KBM-7 (cell line): ENCODE results near the gene SPEN.

ENCODE experiments used
- DNase-seq: peaks from one replicate; pipeline ENCODE4 v3.0.0-alpha.2; 2015
- in situ Hi-C: fragments of 300-500 bp; cut with MboI; formaldehyde crosslinking; loops from 2 replicates; pipeline ENCODE4 v1.14.3; 2020; ENCODE audit warnings: low sequenced_read_pairs, low pct_unique_long_range_greater_than_20kb, mixed read lengths

SPEN gene

DNA sequence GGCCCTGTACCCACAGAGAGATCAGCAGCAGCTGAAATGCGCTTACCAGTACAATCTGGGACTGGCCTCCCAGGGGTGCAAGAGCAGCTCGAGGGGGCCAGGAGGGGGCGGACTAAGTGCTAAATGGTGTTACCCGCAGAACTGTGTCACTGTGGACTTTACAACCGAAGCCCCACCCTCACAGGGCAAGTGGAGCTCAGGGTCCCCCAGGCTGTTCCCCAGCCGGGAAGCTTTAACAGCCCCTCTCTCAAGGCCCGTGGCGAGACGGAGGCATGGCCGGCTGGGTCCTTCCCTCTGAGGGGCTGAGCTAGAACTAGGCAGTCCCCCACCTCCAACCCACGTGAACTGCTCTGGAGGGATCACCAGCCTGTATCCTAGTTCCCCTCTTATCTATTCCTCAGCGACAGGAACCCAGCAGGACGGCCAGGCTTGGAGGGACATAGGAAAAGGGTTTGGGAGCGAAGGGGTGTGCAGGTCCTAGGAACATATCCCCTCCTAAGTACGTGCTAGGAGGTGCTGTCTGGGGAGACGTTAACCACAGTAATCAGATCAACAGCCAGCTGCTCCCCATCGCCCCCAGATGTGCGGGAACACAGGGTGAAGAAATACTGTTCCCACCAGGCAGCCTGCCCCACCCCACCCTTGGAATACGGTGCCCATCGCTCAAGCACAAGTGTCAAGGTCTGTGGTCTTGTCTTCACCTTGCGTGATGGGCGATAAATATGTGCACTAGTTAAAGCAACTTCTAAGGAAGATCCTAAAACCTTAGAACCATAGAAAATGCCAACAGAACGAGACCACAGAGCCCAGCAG is 104.0 kb downstream of the SPEN start:
- in situ Hi-C loops, result no loop called here
- no peak for DNase-seq

DNA sequence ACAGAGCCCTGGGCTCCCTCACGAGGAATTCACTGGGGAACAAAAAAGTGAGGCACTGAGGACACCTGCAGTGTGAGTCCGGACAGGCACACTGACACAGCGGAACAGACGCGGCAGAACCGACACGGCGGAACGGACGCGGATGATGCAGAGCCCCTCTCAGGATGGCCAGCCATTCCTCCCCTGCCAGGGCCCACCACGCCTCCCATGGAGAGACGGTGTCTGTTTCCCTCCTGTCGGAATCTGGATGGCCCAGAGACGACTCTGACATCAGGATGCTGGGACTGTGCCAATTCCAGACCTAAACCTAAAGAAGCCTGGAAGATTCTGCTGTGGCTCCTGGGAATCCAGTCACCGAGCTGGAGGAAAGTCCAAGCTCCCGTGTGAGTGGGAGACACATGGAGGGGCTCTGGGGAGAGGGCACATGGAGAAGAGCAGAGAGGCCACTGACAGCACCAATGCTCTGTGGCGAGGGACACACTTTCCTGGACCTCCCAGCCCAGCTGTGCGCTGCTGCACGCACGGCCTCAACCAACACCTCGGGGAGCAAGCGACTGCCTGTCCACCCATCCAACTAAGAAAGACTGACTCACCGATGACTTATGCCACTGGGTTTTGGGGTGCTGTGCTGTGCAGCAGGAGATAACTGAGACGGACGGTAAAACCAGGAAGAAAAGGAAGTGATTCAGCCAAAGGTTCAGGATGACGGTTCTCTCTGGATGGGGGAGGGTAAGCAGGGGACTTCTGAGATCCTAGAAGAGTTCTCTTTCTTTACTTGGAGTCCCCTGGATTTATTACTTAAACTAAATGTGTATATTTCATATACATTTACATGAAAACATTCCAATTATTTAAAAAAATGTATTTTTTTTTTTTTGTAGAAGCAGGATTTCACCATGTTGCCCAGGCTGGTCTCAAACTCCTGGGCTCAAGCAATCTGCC is 105.1 kb downstream of the SPEN start:
- in situ Hi-C loops, result no loop called here
- peak; percentile 51 for DNase-seq

DNA sequence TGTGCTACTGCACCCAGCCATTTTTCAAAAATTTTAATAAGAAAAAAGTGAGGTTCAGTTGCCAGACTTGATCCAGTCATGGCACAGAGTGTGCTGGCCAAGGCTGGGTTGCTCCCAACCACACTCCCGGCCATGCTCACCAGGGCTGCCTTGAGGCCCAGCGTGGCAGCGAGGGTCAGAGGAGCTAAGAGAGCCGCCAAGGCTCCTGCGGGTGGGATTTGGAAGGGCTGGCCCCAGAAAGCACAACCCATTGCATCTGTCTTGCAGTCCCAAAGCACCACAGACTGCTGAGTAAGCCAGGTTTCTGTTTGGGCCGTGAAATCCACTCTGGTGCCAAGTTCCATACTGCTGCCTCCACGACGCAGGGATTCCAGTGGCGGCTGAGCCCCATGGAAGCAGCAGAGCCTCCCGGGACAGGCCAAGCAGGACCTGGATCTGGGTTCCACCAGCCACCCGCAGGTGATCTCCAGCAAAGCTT is 105.8 kb downstream of the SPEN start:
- in situ Hi-C loops, result no loop called here
- no peak for DNase-seq

DNA sequence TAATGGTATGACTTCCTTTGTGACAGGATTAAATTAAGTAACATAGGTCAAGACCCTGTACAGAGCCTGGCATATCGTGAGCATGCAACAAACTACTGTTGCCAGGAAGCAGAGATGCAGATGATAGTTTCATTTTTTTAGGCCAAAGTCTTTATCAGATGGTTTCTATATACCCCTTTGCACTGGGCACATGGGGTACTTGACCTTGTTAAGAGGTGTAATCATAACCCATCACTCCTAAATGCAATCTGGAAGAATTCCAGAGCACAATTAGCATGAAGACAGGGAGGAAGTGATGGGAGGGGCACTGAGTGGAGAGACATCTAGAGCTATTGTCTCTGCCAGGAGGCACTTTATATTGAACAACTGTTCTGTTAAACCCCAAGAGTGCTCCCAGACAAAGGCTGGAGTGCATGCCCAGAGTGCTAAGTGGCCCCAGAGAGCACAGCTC is 106.3 kb downstream of the SPEN start:
- DNase-seq, result peak; percentile 31
- in situ Hi-C loops, result no loop called here

DNA sequence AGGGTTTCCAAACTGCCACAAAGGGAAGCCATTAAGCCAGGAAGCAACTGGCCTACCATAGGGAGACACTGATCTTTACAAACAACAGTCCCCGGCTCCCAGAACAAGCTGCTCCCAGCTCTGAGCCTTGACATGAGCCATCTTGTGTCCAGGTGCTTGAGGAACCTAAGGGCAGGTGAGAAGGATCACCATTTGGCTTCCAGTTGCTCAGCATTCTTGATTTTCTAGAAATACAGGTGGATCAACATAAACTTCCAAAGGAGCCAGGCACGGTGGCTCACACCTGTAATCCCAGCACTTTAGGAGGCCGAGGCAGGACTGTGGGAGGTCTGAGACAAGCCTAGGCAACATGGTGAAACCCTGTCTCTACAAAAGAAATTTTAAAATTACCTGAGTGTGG is 106.8 kb downstream of the SPEN start:
- in situ Hi-C loops, result no loop called here
- no peak for DNase-seq

DNA sequence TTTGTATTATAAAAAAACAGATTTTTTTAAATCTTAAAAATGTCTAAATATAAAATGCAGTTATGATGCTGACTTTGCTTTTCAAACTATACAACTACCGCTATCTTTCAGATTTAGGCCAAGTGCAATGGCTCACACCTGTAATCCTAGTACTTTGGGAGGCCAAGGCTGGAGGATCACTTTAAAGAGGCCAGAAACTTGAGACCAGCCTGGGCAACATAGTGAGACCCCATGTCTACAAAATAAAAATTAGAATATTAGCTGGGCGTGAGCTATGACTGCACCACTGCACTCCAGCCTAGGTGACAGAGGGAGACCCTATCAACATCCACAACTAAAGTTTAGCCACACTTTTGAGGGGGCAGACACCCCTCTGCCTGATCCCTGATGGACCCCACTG is 108.0 kb downstream of the SPEN start:
- in situ Hi-C loops, result no loop called here
- DNase-seq, result no peak

DNA sequence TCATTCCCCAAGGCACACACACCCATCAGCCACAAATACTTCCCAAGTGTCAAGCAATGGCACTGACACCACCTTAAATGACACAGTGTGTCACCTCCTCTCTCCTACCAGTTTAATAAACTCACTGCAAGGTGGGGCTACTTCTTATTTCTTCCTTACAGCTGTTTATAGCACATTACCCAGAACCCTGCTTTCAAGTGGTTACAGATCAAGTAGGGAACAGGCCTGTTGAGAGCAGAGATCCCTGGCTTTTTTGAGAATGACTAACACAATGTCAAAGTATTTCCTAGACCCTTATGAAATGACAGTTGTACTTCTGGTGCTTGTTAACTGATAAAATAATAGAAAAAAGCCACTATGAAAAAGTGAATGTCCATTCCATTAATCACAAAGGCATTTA is 108.6 kb downstream of the SPEN start:
- in situ Hi-C loops, result no loop called here

DNA sequence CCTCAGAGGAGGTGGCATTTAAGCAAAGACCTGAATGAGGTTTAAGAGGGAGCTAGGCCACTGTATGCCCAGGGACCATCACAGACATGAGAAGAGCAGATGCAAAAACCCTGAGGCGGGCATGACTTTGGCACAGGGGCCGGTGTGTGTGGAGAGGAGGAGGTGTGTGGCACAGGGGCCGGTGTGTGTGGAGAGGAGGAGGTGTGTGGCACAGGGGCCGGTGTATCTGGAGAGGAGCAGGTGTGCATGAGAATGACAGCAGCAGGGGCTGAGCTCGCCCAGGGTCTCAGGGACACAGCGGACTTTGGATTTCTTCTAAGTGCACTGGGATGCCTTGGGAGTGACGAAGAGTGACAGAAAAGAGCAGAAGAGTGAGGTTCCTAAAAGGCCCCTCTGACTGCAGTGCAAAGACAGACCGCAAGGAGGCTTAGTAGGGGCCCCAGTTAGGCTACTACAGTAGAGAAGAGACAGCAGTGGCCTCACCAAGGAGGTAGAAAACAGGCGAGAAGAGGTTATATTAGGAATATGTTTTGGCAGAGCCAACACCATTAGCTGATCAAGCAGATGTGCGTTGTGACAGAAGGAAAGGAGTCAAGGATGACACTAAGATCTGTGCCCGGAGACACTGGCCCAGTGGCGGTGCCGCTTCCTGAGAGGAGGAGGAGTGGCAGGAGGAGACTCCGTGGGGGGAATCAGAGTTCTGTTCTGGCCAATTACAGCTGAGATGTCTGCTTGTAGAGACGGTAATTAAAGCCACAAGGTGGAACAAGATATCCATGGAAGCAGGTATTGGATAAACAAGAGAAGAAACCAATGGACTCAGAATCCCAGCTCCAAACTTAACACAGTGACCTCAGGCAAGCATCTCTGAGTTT is 110.0 kb downstream of the SPEN start:
- DNase-seq, result no peak
- in situ Hi-C loops, result no loop called here

More for the DNA sequence above, 108.6 kb downstream of the SPEN start:
- DNase-seq, result no peak

DNA sequence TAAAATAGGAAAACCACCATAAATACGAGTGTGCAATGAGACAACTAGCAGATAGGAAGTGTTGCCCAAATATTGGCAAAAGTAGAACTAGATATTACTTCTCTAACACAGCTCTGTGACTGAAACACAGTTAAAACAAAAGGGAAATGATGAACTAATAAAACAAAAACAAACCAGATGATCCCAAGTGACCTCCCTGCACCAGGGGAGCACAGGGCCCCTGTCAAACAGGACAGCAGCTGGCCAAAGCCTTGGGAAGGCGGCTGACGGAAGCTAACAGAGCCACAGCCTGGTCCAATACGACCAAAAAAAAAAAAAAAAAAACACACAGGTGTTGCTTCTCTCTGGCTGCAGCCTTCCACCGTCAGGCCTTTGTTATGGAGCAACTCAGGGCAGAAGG is 110.6 kb downstream of the SPEN start:
- in situ Hi-C loops, result no loop called here
- DNase-seq, result no peak

DNA sequence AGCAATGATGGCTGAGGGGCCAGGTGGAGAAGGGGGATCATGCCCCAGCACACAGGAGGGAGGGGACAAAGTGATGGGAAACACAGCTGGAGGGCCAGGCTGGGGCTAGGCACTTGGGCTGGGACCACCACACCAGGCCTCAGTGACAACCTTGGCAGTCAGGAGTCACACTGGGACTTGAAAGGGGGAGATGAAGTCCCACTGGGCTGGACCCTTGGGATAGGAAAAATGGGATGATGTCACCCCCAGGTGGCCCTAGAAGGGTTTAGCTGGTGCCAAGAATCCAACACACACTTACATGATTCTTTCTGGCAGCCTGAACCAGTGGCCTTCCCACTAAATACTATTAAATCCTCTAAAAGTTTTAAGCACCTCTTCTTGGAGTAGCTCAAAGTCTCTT is 111.3 kb downstream of the SPEN start:
- in situ Hi-C loops, result no loop called here
- DNase-seq, result no peak

DNA sequence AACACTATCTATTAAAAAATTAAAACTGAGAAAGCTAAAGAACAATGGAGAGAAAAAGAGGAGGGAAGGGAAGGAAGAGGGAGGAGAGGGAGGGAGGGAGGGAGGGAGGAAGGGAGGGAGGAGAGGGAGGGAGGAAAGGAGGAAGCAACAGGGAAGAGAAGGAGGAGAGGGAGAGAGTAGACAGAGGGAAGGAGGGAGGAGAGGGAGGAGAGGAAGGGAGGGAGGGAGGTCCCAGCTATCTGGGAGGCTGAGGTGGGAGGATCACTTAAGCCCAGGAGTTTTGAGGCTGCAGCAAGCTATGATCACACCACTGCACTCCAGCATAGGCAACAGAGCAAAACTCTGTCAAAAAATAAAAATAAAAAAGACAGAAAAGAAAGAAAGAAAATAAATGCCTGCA is 111.9 kb downstream of the SPEN start:
- no peak for DNase-seq
- in situ Hi-C loops, result no loop called here

DNA sequence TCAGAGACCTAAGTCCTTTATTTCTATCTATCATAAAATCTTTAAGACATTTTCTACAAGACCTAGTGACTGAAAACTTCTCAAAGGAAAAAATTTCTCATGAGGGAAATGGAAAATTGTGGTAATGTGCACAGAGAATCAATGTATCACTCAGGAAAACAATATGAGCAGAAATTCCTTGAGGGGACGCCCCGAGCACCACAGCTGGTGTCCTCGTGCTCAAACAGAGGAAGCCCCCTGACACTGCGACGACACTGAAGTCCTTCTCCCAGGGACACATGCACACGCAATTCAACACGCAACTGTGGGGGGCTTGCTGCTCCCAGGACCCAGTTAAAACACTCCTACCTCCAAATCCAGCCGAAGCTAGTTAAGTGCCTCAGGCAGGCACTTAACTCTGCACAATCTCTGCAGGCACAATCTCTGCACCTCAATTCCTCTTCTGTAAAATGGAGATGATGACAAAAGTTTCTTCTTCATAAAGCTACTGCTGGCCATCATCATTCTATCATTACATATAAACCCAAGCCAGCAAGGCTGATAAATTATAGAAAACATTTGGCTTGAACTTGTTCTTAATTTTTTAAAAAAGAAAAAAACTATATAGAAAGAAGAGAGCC is 112.4 kb downstream of the SPEN start:
- no peak for DNase-seq
- in situ Hi-C loops, result no loop called here

DNA sequence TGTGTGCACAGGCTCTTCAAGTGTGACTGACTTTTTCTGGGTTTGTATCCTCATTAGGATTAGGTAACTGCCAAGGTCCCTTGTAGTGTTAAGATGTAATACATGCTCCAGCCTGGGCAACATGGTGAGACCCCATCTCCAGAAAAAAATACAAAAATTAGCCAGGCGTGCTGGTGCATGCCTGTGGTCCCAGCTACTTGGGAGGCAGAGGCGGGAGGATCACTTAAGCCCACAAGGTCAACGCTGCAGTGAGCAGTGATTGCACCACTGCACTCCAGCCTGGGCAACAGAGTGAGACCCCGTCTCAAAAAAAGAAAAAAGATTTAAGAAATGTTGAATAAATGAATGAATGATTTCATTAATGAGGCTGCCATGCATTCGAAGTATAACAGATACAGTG is 113.3 kb downstream of the SPEN start:
- DNase-seq, result no peak
- in situ Hi-C loops, result no loop called here

DNA sequence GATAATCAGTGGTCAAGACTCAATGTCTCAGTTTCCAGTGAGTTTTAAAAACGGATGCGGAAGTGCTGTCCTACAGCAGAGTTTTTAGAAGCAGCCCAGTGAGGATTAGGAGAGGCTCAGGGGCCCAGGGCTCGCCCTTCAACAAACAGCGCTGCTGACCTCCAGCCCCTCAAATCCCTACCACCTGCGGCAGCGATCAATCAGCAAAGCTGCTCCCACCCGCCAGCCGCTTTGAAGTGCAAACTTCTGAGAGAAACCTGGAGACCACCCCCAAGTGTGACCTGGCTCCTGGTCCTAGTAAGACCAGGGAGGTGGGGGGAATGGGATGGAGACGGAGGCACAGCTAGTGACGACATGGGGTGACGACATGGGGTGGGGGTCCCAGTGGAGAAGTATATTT is 114.0 kb downstream of the SPEN start:
- DNase-seq, result no peak
- in situ Hi-C loops, result no loop called here

DNA sequence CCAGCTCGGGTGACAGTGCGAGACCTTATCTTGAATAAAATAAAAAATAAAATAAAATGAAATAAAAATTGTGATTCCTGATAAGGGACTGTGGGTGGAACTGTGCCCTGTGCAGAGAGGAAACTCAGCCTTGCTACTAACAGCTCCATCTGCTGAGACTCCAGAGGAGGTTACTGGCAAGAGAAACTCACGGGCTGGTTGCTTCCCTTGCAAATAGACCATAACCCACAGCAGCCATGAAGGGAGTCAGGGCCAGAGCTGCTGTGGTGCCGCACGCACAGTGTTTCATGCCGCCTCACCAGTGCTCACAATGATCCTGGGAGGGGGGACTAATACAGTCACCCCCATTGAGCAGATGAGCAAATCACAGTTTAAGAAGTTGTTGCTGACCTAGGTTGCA is 114.7 kb downstream of the SPEN start:
- in situ Hi-C loops, result no loop called here
- no peak for DNase-seq

DNA sequence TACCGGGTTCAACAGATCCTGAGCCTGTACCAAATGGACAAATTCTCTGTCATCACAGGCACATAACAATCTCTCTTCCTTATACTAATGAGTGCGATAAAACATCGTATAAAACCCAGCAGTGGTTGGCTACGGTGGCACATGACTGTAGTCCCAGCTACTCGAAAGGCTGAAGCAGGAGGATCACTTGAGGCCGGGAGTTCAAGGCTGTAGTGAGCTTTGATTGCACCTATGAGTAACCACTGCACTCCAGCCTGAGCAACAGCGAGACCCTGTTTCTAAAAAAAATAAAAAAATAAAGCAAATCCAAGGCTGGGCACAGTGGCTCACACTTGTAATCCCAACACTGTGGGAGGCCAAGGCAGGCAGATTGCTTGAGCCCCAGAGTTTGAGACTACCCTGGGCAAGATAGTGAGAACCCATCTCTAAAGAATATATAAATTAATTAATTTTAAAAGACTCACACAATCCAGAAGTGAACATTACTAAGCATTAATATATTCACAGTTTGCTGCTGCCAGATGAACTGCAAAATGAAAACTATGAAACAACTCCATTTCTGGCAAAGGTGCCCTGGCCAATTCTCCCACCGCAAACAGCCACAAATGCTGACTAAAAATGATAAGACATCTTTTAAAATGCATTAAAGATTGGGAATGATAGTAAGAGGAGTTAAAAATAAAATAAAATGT is 115.3 kb downstream of the SPEN start:
- in situ Hi-C loops, result no loop called here
- DNase-seq, result no peak

DNA sequence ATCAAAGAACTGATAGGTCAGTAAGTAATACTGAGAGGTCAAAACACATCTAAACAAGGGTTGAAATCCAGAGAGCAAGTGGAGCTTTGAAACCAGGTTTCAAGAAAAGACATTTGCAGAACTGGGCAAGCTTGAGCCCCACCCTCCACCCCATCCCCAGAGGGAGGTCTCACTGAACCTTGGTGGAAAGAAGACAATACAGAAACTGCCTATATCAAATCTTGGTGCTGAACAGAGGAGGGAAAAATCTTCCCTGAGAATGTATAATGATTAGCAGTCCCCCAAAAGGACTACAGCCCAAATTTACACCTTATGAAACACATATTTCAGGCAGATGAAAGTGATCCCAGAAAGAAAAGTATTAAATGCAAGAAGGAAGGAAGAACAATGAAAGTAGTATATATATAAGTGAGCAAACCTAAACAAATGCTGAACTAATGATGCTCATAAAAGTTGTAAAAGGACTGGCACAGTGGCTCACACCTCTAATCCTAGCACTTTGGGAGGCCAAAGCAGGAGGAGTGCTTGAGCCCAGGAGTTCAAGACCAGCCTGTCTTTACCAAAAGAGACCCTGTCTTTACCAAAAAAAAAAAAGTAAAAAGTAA is 116.0 kb downstream of the SPEN start:
- DNase-seq, result no peak
- in situ Hi-C loops, result no loop called here
